HG03558 (cell line): ENCODE measurements around the gene TMTC2.
"Not testable (repeated sequence)": the region's sequence is repeated elsewhere in the genome, so short reads cannot be mapped to it uniquely, and the experiment has no call there.

Source experiments
- ATAC-seq: cut with Tn5 transposase; IDR thresholded peaks from one replicate; pipeline ENCODE4 v1.9.1; 2021; ENCODE audit warnings: moderate number of reproducible peaks; ENCODE audit not compliant: unreplicated experiment; ENCODE audit errors: extremely low read depth

TMTC2 gene

DNA sequence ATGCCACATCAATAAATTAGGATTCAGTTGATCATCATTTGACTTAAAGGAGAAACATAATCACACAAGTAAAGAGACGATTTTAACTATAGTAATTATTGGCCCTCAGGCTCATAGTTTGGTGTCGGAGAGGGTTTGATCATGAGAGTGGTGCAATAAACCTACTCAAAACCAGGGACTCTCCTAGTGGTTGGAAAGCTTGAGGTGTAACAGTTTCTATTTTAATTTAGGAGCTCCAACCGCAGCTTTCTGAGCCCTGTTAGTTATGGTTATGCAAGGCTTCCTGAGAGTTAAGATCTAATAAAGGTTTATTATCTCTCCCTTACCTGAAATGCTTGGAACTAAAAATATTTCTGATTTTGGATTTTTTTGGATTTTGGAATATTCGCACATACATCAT, 36.4 kb downstream of the TMTC2 start:
- no peak for ATAC-seq

DNA sequence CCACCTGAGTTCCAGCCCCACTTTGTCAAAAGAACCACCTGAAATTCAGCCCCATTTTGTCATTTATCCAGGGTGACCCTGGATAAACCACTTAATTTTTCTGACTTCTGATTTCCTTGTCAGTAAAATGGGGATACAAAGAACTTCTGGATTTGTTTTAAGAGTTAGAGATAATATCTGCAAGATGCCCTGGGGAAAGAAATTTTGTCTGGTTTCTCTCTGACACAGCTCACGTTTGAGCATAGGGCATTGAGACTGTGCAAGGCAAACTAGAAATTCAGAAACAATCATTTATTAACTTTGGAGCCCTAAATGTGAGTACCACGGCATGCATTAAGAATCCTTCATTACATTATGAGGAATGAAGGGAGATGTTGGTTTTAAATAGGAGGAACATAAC, 37.2 kb downstream of the TMTC2 start:
- no peak for ATAC-seq

DNA sequence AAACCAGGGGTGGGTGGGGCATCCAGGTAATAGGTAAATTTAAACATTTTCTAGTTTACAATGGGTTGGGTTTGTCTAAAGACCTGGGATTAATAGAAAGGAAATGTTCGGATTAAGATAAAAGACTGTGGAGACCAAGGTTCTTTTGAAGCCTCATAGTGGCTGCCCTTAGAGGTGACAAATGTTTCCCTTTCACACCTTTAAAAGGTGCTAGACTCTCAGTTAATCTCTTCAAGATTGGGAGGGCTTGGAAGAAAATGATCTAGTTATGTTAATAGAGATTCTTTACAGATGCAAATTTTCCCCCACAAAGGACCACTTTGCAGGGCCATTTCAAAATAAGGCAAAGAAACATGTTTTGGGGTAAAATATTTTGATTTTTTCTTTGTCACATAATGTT, 39.0 kb downstream of the TMTC2 start:
- no peak for ATAC-seq

DNA sequence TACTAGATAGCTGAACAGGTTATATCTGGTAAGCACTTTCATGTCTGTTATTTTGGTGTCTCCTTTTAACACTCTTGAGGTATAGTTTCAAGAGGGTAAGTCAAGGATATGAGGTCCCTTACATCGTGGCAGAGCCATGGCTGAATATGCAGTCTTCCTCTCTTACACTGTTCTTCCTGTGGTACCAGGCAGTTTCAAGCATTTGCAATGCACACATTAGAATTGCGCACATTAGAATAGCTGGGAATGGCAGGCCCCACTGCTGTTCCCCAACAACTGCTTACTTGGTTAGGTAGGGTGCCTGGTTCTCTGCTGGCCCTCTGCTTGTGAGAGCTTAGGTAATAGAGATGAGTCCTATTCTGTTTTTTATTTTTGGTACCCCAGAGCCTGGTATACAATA, 41.2 kb downstream of the TMTC2 start:
- no peak for ATAC-seq

DNA sequence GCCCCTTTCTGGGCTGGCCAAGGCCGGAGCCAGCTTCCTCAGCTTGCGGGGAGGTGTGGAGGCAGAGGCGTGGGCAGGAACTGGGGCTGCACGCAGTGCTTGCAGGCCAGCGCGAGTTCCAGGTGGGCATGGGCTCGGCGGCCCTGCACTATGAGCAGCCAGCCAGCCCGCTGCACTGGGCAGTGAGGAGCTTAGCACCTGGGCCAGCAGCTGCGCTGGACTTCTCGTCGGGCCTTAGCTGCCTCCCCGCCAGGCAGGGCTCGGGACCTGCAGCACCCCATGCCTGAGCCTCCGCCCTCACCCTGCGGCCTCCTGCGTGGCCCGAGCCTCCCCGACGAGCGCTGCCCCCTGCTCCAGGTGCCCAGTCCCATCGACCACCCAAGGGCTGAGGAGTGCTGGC, 42.0 kb downstream of the TMTC2 start:
- no peak for ATAC-seq

DNA sequence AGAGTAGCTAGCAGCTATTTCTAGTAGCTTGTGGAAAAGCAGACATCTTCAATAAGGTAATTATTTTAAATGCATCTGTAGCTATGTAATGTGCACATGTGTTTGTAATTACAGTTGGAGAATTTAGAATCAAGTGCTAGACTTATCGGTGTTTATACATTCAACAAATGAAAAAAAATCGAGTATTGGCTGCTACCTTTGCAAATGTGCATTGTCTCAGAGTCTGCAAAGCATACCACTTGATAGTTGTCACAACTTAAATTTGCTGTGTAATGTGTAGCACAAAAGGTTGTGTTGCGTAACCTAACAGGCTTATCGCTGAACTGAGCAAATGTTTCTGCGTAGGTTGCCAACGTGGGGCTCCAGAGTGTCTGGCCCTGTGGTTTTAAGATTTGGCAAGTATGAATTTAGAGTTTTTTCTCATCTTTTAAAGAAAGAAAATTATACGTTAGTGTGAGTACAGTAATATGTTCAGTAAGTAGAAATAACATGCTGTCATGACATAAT, 44.3 kb downstream of the TMTC2 start:
- ATAC-seq, result no peak

DNA sequence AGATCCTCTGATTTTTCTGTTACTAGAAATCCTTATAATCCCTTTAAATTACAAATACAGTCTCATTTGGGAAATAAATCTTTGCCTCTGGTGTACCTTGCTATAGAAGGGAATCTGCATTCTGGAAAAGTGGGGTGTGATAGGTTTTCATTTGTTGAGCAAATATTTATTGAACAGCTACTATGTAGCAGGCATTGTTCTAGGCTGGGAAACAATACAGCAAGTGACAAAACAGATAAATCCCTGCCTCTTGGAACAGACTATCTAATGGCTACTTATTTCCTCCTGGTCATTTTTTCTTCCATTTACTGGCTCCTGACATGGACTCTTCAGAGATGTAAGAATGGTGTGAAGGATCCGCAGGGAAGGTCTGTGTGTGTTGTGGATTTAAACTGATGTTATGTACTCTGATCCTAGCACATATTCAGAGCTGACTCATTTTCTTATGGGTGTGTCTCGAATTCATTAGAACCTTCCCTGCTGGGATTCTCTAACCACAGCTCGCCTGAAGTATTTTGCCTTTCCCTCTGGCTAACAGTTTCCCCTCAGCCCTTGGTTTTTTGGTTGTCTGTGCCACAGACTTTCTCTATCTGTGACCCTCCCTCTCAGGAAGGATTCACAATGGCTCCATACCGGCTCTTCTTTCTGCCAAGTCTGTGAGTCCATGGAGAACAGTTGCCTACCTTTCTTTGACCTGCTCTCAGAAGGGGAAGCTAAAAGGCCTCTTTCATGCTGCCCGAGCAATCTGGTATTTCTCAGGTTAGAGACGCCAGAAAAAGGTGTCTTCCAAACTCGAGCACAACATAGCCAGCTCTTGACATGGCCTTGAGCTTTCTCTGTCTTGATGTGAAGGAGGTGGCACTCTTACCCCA, 53.7 kb downstream of the TMTC2 start:
- no peak for ATAC-seq

DNA sequence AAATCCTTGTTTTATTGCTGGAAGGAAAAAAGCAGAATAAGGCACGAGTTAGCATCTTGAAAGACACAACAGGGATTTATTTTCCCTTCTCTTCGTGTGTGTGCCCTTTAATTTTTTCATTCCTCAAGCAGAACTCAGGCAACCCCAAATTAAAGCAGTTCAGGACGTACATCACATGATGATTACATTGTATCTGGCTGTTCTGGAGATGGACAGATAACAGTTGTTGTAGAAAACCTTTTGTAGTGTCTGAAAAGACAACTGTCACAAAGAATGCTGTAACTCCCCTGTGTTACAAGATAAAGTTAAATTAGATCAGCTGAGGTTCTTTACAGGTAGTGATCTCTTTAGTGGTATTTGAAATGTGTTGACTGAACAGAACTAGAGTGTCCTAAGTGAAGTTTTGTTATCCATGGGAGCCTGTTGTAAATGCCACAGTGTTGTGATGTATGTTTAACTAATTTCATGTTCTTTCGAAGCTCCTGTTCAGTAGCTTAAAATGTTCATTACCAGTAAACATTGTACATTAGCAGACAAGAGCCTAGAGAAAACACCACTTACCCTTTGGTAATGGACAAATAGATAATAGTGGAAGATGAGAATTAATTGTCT, 58.5 kb downstream of the TMTC2 start:
- ATAC-seq, result no peak

DNA sequence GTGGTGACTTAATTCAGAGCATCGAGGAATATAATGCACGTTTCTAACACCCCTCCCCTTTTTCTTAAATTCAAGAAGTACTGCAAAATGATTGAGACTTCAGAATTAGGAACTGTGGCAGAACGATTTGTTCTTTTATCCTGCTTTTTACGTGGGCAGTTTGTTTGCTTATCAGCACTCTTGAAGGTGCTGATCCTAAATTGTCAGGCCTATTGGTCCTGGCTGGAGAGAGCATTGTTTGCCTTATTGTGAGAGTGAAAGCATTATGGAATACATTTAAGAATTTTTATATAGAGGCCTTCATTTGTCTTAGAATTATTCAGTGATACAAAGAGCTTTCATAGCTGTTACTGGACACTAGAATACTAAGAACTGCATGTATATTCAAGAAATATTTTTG, 59.1 kb downstream of the TMTC2 start:
- ATAC-seq, result no peak

DNA sequence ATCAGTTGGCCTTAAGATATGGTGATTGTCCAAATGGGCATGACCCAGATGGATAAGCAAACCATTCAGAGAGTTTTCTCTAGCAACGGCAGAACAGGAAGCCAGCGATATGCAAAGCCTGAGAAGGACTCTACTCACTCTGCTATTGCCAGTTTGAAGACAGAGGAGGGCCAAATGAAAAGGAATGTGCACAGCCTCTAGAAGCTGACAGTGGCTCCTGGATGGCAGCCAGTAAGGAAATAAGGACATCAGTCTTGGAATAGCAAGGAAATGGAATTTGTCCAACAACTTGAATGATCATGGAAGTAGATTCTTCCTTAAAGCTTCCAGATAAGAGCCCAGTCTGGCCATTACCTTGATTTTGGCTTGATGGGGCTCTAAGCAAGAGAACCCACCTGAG, 60.0 kb downstream of the TMTC2 start:
- no peak for ATAC-seq

DNA sequence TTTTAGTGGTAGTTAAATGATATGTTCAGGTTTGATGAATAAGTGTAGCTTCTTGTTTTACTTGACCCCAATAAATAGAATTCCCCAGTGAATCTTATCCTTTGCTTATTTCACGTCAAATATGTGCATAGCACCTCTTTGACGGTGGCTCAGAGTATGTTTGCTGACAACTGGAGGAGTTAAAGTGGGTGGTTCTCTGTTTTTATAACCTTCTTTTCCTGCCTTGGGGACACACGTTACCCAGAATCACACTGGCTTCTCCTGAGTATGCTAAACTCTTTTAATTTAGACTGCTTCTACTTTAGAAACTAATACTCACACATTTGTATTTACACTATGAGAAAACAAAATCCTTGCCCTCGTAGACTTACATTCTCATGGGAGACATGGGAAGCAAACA, 62.3 kb downstream of the TMTC2 start:
- no peak for ATAC-seq

DNA sequence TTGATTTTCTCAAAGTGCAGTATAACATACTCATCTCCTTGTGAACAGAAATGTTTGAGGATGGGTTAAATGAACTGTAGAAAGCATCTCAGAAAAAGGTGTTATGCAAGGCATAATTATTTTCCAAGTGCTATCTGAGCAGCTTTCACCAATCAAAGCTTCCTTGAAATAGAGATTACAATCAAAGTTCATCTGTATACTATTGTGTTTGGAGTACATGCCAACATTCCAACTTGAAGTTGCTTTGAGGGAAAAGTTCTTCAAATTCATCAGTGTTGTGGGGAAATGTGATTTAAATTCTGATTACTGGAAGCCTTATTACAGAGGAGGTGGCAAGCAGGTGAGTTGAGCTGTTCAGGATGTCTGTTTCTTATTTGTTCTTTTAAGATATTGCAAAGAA, 68.2 kb downstream of the TMTC2 start:
- ATAC-seq, result no peak

DNA sequence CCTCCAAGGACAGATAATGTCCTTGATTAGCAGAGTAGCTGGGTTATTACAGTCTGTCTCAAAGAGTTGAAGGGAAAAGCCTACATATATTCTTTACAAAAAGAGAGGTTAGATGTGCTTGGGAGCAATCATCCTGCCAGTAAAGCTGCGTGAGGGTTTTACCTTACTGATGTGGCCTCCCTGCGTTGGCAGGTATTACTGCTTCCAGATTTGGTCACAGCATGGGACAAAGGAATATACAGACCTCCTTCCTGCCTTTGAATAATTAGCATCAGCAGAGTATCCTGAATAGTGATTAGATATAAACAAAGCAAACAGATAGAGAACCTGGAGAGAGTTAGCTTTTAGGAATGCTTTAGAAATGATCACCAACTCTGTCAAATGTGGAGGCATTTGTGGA, 69.6 kb downstream of the TMTC2 start:
- no peak for ATAC-seq

DNA sequence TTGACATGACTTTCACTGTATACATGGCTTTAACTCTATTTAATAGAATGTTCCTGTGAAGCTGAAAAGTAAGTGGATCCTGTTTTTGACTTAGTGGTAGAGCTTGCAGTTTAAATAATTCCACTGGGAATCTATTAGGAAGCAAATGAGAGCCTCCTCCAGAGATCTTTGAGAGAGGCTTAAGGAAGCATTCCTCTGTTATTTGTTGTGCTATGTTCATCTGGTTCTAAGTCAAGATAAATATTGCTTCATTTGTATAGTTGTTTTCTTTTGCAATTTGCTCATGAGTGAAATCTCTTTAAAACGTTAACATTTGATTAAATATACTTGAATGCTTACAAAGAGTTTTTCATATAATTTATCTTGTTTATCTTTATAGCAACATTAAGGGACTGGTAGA, 70.4 kb downstream of the TMTC2 start:
- ATAC-seq, result no peak

DNA sequence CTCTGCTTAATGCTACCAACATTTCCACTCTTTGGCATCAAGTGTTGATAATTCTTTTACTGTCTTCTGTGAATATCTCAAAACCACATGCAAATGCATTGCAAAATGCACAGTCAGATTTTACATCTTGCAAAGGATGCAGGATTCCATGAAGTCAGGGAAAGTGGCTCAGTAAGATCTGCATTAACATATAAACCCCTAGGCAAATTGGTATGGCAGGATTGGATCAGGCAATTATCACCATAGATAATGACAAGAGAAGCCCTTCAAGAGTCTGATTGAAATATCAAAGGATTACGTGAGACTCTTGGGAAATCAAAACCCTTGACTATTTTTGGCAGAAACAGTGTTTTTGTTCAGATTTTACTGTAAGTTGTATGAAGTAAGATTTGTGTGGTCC, 71.0 kb downstream of the TMTC2 start:
- no peak for ATAC-seq

DNA sequence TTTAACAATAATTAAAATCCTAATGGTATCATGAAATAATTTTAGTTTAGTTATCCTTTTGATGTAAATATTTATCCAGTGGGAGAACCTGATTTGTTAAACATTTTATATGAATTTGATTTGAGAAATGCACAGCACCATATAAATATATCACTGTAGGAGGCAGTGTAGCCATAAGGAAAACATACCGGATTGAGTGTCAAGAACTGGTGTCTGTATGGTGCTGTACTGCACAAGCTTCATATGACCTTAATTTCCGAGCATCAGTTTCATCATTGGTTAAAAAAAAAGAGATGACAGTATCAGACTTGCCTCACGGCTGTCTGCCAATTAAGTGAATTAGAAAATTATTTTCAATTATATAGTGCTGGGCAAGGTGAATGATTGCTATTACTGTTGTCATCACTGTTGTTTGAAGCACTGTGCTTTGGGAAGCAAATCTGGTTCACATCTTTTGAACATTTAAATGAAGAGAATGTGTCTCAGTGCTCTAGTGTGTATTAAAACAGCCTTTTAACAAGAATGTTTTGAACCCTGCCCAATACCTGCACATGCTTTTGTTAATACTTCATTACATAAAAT, 72.1 kb downstream of the TMTC2 start:
- no peak for ATAC-seq

DNA sequence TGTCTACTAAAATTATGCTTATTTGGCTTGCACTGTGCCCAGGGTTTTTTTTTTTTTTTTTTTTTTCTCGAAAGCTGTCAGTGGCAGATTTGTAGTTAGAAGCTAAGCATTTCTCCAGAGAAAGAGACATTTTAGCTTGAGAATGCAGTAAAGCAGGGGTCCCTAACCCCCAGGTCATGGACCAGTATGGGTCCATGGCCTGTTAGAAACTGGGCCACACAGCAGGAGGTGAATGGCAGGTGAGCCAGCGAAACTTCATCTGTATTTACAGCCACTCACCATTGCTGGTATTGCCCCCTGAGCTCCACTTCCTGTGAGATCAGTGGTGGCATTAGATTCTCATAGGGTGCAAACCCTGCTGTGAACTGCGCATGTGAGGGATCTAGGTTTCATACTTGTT, 73.7 kb downstream of the TMTC2 start:
- no peak for ATAC-seq

DNA sequence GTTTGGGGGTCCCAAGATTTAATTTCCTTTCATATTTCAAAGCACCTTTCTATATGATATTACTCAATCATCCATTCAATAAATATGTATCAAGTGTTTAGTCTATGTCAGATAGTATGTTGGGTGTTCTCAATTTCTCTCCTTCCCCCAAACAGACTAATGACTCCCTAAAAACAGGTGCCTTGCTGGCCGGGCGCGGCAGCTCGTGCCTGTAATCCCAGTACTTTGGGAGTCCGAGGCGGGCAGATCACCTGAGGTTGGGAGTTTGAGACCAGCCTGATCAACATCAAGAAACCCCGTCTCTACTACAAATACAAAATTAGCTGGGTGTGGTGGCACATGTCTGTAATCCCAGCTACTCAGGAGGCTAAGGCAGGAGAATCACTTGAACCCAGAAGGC, 78.5 kb downstream of the TMTC2 start:
- ATAC-seq, result not testable (repeated sequence)

DNA sequence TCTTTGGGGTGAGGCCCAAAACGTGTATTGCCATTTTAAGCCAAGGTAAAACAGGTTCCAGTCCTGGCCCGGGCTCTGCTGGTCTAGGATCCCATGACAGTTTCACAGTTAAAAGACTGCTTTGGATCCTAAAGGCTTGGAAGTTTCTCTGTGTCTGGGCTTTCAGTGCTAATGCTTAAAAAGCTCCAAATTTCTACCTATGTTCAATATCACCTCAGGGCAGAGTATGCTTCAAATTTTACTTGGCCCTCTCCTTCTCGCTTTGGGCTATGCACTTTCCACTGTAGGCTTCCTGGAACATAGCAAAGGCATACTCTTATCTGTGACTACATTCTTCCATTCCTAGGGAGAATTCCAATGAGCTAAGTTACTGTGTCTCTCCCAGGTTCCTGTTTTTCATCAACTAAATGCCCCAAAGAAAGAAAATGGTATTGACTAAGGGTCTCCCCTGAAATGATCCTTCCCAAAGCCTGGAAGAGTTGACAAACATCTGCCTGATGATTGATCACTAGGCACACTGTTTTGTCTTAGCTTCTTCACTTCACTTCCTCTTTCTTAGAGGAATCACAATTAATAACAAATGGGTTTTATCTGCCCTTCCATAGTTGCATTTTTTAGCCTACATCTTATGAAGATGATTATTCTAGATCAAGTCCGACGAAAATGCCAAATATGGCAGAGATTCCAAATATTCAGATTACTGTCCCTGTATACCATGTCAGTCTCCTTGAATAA, 79.4 kb downstream of the TMTC2 start:
- no peak for ATAC-seq

DNA sequence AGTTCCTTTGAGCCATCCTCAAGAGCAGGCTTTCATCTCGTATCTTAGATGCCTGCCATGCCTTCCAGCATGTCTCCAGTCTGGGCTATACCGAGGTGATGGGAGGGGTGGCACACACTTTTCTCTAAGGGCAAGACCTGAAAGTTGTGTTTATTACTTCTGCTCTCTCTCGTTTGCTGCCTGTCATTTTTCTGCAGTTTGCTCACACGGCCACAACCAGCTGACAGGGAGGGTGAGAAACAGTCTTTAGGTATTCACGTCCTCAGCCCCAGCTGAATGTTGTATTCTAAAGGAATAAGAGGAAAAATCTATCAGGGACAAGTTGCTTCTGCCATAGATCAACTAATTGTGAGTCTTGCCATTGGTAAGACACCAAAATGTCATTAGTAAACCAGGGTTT, 88.0 kb downstream of the TMTC2 start:
- no peak for ATAC-seq

DNA sequence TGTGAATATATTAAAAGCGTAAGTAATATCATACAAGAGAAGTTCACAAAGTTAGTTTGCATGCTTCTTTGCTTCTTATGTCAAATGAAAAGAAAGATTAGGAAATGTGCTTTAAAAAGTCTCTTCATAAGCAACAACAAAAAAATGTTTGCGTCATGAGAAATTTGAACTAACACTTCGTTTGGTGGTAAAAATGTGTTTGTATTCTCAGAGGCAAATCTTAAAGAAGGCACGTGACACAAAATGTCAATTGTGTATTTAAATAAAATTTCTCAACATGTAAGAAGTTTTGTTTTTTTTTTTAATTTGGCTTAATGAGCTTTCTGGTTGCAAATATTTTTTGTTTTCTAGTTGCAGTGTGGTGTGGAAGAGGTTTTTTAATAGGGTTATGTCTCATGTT, 93.8 kb downstream of the TMTC2 start:
- no peak for ATAC-seq
